Measurements from ENCODE around the gene RIT2. TPM values are rescaled to one million over a fixed set of nuclear protein-coding genes. Genes with fewer than 3 reads are reported as not detected.

The RIT2 gene
- polyA plus RNA-seq, 2 of the 4 experiments (the other 2 are of a cell fraction) = not detected

DNA sequence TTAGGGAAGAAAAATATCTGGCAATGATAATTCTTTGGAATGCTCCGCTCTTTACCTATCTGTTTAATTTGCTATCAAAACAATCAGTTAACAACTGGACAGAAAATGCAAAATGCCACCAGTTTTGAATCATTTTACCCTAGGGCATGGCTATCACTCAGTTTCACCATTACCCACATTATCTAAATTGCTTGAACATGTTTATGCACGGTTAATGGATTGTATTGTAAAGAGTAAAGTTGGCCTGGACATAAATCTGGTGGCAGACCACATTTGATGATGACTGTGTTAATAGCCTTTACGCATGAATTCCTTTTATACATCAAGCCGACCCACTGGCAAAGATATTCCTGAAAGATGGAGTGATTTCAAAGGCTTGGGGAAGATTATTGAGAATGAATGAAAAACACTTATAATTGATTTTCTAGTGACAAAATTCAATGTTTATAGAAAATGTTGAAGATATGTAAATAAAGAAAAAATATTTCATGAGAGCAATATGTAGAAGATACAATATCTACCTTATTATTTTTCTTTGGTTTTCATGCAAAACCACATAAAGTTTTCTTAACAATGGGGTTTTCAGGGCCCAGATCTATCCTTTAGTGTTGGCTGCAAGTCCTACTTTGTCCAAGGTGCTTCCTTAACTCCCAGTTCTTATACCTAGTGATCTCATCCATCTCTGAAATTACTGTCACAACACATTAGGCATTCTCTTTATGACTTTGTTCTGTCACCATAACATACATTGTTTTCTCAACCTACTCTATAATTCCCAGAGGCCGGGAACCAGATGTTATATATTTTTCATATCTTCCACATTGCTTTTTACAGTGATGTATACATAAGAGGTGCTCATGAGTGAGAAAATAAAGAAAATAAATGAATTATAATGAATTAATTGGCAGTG is 265.1 kb downstream of the RIT2 start:
- ChIA-PET POLR2A (no interaction called here), CTCF (no interaction called here)
- 4% methylated on average over 5 of the region's 5 CpGs for WGBS (ENCODE audit: missing lambda C conversion rate)
- ATAC-seq (no peak), DNase-seq (ENCODE audit: low read depth in 1 of 2, low spot score in 1 of 2) (no peak), FAIRE-seq (no peak)
- Histone ChIP-seq H3K4me3 (no peak overlapping the region), H3K4me2 (no peak overlapping the region), H3K4me1 (no peaks in the 10 kb centered on the region), H3K27ac (no peak overlapping the region), H3K9me3 (no peaks in the 10 kb centered on the region)
- no peak for TF ChIP-seq KDM1A (IDR thresholded peaks at IDR 0.05; ENCODE audit: low read depth)
- TF ChIP-seq GATA3 (IDR thresholded peaks at IDR 0.05; ENCODE audit: borderline replicate concordance) = no peak
- TF ChIP-seq FOSB (CRISPR knock-in tag; IDR thresholded peaks at IDR 0.05) = no peak

DNA sequence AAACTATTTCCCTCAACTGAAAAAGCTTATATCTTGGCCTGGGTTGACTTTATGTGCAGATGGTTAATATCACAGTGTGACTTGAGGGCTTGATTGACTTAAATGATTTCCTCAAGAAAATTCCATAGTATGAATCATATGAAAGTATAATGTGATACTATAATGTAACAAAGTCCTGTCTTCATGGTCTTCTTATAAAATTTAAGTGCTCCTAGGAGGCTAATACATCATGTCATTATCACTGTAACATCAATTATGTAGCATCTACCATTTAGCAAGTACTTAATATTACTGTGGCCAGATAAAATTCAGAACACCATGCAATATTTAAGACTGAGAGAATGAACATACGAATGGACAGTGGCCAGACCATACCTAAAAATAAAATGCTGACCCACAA is 276.1 kb downstream of the RIT2 start:
- ATAC-seq (no peak), DNase-seq (ENCODE audit: low read depth in 1 of 2, low spot score in 1 of 2) (no peak), FAIRE-seq (no peak)
- Histone ChIP-seq H3K4me1 (no peaks in the 10 kb centered on the region), H3K4me2 (no peak overlapping the region), H3K9me3 (no peaks in the 10 kb centered on the region), H3K27ac (no peak overlapping the region), H3K4me3 (no peak overlapping the region)
- WGBS (ENCODE audit: missing lambda C conversion rate) = 0% methylated on average over 1 of the region's 1 CpG
- CTCF ChIA-PET = no interaction called here
- TF ChIP-seq TP53 (CRISPR knock-in tag; IDR thresholded peaks at IDR 0.05) (no peak), POLR2A (IDR thresholded peaks at IDR 0.05; ENCODE audit: low read length) (no peak), CEBPB (IDR thresholded peaks at IDR 0.05) (no peak), NPAS2 (CRISPR knock-in tag; IDR thresholded peaks at IDR 0.05; ENCODE audit: borderline replicate concordance) (no peak), RFX5 (IDR thresholded peaks at IDR 0.05) (no peak)
- TF ChIP-seq, protein P1, sequence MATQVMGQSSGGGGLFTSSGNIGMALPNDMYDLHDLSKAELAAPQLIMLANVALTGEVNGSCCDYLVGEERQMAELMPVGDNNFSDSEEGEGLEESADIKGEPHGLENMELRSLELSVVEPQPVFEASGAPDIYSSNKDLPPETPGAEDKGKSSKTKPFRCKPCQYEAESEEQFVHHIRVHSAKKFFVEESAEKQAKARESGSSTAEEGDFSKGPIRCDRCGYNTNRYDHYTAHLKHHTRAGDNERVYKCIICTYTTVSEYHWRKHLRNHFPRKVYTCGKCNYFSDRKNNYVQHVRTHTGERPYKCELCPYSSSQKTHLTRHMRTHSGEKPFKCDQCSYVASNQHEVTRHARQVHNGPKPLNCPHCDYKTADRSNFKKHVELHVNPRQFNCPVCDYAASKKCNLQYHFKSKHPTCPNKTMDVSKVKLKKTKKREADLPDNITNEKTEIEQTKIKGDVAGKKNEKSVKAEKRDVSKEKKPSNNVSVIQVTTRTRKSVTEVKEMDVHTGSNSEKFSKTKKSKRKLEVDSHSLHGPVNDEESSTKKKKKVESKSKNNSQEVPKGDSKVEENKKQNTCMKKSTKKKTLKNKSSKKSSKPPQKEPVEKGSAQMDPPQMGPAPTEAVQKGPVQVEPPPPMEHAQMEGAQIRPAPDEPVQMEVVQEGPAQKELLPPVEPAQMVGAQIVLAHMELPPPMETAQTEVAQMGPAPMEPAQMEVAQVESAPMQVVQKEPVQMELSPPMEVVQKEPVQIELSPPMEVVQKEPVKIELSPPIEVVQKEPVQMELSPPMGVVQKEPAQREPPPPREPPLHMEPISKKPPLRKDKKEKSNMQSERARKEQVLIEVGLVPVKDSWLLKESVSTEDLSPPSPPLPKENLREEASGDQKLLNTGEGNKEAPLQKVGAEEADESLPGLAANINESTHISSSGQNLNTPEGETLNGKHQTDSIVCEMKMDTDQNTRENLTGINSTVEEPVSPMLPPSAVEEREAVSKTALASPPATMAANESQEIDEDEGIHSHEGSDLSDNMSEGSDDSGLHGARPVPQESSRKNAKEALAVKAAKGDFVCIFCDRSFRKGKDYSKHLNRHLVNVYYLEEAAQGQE (IDR thresholded peaks at IDR 0.05) = no peak
- POLR2A ChIA-PET = no interaction called here

DNA sequence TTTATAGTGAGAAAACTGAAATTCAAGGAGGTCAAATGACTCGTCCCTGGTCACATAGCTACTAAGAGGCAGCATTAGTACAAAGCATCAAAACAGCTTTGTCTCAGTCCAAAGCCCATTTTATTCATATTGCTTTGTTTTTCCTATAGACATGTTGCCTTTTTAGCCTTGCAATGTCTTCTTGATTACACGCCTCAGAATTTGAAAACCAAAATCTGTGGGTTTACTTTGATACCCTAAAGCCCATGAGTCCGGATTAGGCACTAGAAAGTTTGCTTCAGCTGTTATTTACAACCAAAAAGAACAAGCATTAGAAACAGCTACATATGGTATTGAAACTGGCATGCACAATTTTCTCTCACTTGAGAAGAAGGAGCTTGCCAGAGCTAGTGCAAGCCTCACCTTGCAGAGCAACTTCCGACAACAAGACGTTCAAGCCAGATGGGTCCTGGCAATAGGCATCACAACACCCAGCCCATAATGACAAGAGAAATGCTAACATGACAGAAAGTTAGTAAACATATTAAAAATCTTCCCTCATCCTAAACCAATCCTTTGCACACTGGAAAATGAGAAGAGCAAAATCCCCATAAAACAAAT is 276.8 kb downstream of the RIT2 start:
- H3K4me2 ChIP-seq = no peak overlapping the region
- ATAC-seq (no peak), DNase-seq (ENCODE audit: low read depth in 1 of 2, low spot score in 1 of 2) (no peak), FAIRE-seq (no peak)
- no peak overlapping the region for H3K27ac ChIP-seq
- H3K9me3 ChIP-seq = no peaks in the 10 kb centered on the region
- POLR2A ChIA-PET = no interaction called here
- 15% methylated on average over 5 of the region's 5 CpGs for WGBS (ENCODE audit: missing lambda C conversion rate)
- CTCF ChIA-PET = no interaction called here
- no peak overlapping the region for H3K4me3 ChIP-seq
- no peak for TF ChIP-seq PBX3 (IDR thresholded peaks at IDR 0.05)
- no peak for TF ChIP-seq HEYL (CRISPR knock-in tag; IDR thresholded peaks at IDR 0.05)
- TF ChIP-seq POLR2A (IDR thresholded peaks at IDR 0.05; ENCODE audit: low read length) = no peak
- TF ChIP-seq, protein P2, sequence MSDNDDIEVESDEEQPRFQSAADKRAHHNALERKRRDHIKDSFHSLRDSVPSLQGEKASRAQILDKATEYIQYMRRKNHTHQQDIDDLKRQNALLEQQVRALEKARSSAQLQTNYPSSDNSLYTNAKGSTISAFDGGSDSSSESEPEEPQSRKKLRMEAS (IDR thresholded peaks at IDR 0.05) = no peak
- no peak for TF ChIP-seq MYC (IDR thresholded peaks at IDR 0.05; ENCODE audit: borderline replicate concordance, low read length)
- no peak for TF ChIP-seq ZC3H11A (IDR thresholded peaks at IDR 0.05)
- TF ChIP-seq, protein P3, sequence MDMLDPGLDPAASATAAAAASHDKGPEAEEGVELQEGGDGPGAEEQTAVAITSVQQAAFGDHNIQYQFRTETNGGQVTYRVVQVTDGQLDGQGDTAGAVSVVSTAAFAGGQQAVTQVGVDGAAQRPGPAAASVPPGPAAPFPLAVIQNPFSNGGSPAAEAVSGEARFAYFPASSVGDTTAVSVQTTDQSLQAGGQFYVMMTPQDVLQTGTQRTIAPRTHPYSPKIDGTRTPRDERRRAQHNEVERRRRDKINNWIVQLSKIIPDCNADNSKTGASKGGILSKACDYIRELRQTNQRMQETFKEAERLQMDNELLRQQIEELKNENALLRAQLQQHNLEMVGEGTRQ (IDR thresholded peaks at IDR 0.05) = no peak
- no peak for TF ChIP-seq ESRRA (IDR thresholded peaks at IDR 0.05; ENCODE audit: borderline replicate concordance, low read length)
- no peak for TF ChIP-seq RCOR1 (IDR thresholded peaks at IDR 0.05; ENCODE audit: low read depth, low read length)
- TF ChIP-seq ZFP36 (IDR thresholded peaks at IDR 0.05; ENCODE audit: borderline replicate concordance, partially characterized antibody) = no peak
- TF ChIP-seq ZSCAN20 (CRISPR knock-in tag; IDR thresholded peaks at IDR 0.05) = no peak
- TF ChIP-seq FOSB (CRISPR knock-in tag; IDR thresholded peaks at IDR 0.05) = no peak
- TF ChIP-seq KDM5A (IDR thresholded peaks at IDR 0.05) = no peak
- TF ChIP-seq, protein P4, sequence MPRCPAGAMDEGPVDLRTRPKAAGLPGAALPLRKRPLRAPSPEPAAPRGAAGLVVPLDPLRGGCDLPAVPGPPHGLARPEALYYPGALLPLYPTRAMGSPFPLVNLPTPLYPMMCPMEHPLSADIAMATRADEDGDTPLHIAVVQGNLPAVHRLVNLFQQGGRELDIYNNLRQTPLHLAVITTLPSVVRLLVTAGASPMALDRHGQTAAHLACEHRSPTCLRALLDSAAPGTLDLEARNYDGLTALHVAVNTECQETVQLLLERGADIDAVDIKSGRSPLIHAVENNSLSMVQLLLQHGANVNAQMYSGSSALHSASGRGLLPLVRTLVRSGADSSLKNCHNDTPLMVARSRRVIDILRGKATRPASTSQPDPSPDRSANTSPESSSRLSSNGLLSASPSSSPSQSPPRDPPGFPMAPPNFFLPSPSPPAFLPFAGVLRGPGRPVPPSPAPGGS (IDR thresholded peaks at IDR 0.05) = no peak
- TF ChIP-seq ZNF302 (CRISPR knock-in tag; IDR thresholded peaks at IDR 0.05) = no peak
- H3K4me1 ChIP-seq = no peaks in the 10 kb centered on the region
